Left renal cortex interstitium (tissue), 4 donors: ENCODE results near the gene SPATS2L. TPM values are rescaled to one million over a fixed set of nuclear protein-coding genes. Genes with fewer than 3 reads are reported as not detected.

ENCODE experiments used
- DNase-seq, 4 donors: peaks; one replicate each; pipeline ENCODE4 v3.0.0-alpha.2; 2013; ENCODE audit warnings: low read depth in 4 of 4, low spot score in 2 of 4, missing footprints in 1 of 4
- polyA plus RNA-seq, 4 donors: library from polyadenylated mRNA; unstranded; fragments of 120-200 nt; gene quantifications; one replicate each; pipeline ENCODE4 v1.2.1, GENCODE V29; 2013; ENCODE audit not compliant: insufficient read length in 4 of 4

Gene SPATS2L
- polyA plus RNA-seq, 4 donors, result 127 to 149 (median 136) TPM

GRCh38 chr2:200288670-200289429 lies 17.6 kb upstream of the SPATS2L start:
- no peak for DNase-seq

- DNase-seq, result no peak
Measured at GRCh38 chr2:200296118-200296517, 10.4 kb upstream of the SPATS2L start.

DNA sequence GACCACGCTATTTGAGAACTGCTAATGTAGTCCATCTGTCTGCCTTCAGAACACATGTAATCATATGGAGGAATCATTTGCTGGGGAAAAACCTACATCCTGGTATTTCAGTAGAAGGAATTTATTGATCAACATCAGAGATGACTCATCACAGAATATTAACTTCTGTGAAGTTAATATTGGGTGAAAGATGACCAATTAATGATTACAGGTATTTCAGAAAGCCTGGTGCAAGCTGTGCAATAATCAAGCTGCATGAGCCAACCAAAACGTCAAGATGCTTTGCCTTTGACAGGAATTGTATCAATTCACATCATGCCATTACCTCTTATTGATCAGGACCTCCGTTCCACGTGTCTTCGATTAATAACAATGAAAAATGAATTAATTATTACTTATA lies 9.4 kb upstream of the SPATS2L start:
- no peak for DNase-seq

DNA sequence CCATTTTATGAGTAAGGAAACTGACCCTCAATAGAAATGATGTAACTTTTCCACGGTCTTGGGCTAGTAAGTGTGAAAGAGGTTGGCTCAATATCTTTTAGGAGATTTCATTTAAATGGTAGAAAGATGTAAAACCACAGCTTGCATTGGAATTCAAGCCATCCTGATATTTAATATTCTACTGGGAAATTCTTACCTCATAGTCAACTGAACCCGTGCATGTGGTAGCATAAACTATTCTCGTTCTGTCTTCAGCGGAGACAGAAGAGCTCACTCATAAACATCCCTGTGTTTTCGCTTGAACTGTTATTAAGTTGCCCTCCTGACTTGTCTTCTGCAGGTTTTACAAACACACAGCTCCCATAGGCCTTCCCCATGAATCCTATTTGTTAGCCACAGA lies 8.5 kb upstream of the SPATS2L start:
- no peak for DNase-seq

DNA sequence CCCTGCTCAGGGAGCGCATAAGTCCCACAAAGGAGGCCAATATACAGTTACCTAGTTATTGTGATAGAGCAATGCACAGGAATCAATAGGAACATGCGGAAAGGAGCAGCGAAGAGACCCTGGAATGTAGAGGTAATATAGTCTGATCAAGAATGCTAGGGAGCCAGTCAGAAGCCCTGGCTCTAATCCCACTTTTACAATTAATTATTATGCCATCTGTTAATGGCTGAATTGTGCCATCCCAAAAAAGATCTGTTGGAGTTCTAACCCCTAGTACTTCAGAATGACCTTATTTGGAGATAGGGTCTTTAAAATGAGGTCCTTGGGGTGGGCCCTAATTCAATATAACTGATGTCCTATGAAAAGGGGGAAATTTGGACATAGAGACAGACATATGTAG lies 7.7 kb upstream of the SPATS2L start:
- no peak for DNase-seq

- no peak for DNase-seq
Measured at GRCh38 chr2:200300065-200300464, 6.4 kb upstream of the SPATS2L start.

DNA sequence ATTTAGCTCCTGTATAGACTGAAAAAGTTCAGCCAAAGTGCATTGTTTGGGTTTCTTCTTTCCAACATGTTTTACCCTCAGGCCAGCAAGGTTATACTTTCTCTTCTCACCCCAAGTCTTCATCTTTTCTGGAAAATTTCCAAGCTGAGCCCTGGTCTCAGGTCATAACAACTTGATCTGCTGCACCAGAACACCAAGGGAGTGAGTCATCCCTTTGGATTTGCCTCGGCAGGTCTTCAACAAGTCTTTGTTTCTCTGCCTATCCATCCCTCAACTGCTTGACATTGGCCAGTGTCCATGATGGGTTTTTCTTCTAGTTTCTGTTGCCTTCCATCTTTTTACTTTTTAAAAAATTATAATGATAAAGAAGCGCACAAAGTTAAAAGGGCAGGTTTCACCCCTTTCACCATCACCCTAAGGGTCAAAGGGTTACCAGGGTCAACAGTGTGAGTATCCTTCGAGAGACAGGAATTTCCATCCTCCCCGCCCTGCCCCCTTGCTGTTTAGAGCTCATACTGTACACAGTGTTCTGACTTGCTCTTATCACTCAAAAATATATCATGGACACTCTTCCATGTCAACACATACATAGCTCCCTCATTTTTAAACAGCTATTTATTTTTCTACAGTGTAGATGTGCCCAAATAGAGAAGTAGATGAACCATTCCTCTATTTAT lies 5.7 kb upstream of the SPATS2L start:
- DNase-seq, result no peak

- DNase-seq, result no peak
Measured at GRCh38 chr2:200301953-200302858, 4.3 kb upstream of the SPATS2L start.

DNA sequence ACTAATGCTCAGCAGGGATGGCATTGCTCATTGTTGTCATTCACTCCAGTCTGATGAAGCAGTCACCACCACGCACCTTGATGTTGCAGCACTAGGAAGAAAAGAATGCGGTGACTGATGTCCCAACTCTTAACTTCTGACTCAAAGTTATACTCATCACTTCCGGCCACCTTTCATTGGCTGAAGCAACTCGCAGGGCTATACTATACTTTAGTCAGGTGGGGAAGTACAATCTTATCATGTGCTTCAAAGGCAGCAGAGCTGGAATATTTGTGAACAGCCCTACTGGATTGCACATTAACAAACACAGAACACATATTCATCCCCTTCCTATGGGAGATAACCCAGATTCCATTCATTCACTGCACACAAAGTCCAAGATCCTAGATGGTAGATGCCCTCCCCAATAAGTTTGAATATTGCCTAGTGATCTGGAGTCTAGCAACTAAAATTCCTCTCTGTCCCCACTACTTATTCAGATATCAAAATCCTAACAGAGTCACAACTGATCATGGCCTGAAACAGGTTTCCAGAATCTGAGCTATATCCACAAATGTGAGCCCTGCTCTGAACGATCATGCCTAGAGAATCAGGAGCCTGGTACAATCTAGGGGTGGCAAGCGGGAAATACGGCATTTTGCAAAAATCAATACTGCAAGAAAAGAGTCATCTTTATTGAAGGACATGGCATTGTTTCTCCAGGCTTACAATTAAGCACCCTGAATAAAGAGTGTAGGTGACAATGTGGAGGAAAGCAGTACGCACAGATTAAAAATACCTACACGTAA lies 3.4 kb upstream of the SPATS2L start:
- no peak for DNase-seq

DNA sequence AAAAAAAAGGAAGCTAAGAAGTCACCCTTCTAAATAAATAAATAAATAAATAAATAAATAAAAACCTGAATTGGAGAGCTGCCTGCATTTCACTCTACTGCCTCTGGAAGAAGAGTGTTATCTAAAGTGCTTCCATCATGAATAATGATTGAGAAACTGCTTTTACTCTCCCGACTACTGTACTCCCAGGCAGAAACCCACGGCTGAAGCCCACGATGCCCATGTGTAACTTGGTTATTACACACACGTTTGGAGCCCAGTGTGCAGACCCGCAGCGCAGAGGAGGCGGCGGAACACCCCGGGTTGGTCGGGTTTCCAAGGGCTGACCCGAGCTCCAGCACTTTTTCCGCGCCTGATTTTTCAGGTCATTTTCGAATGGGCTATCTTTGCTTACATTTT lies 697 bp upstream of the SPATS2L start:
- DNase-seq, result peak in 1 of 4 donors; percentile 38

DNA sequence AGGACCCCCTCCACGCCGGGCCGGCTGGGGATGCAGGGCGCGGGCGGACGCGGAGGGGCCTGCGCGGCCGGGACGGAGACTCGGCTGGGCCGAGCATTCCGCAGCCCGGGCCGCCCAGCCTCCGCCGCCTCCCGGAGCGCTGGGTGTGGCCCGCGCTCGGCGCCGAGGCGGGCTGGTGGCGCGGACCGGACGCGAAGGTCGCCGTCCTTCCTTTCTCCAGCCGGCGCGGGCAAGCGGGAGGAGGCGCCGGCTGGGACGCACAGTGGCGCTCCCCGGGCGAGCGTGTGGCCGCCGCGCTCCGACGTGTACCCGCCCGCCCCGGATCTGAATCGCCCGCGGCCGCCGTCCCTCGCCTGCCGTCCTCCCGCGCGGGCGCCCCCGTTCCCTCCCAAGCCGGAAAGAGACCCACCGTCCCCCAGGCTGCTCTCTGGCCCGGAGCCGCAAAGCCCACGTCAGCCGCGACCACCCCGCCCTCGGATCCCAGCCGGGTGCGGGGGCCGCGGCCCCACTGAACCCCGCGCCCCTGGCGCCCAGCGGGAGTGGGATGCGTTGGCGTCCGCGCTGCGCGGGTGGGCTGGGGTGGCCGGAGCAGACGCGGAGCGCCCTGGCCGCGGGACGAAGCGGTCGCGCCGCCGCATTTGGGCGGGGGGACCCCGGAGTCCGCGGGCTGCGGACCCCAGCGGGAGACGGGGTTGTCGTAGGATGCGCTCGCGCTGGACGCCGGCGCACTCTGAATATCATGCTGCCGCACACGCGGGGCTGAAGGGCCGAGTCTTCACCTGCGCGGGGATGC lies 634 bp downstream of the SPATS2L start:
- peak in 1 of 4 donors; percentile 26 for DNase-seq

- peak in 3 of 4 donors; percentile 21 to 23 (median 23) for DNase-seq
Measured at GRCh38 chr2:200307724-200308545, 1.4 kb downstream of the SPATS2L start.

GRCh38 chr2:200308546-200309295 lies 2.2 kb downstream of the SPATS2L start:
- no peak for DNase-seq

GRCh38 chr2:200309296-200310049 lies 3.0 kb downstream of the SPATS2L start:
- DNase-seq, result no peak

GRCh38 chr2:200310545-200310971 lies 4.1 kb downstream of the SPATS2L start:
- no peak for DNase-seq

DNA sequence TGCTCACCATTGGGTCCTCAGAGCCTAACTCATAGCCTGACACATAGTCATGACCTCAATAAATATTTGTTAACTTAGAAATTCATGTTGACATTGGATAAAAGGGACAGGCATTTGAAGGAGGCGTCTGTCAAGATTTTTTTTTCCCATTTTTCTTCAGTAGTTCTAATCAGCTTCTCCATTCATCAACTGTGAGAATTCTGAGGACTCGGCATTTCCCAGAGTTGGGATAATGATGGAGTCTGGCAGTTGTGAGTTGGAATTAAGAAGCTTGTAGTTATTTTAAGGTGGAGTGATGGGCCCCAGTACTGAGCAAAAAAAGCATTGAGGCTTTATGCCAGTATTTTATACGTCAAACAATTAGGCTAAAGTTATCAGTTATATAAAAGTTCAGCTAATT lies 4.6 kb downstream of the SPATS2L start:
- DNase-seq, result no peak

GRCh38 chr2:200314976-200315567 lies 8.6 kb downstream of the SPATS2L start:
- no peak for DNase-seq
